ENCODE measurements around the gene AMBRA1. TPM values are rescaled to one million over a fixed set of nuclear protein-coding genes. Genes with fewer than 3 reads are reported as not detected.
"Not testable (repeated sequence)": the region's sequence is repeated elsewhere in the genome, so short reads cannot be mapped to it uniquely, and the experiment has no call there.

Gene AMBRA1
- total RNA-seq, 1 experiment from 2014 or later, result 16.1 TPM

DNA sequence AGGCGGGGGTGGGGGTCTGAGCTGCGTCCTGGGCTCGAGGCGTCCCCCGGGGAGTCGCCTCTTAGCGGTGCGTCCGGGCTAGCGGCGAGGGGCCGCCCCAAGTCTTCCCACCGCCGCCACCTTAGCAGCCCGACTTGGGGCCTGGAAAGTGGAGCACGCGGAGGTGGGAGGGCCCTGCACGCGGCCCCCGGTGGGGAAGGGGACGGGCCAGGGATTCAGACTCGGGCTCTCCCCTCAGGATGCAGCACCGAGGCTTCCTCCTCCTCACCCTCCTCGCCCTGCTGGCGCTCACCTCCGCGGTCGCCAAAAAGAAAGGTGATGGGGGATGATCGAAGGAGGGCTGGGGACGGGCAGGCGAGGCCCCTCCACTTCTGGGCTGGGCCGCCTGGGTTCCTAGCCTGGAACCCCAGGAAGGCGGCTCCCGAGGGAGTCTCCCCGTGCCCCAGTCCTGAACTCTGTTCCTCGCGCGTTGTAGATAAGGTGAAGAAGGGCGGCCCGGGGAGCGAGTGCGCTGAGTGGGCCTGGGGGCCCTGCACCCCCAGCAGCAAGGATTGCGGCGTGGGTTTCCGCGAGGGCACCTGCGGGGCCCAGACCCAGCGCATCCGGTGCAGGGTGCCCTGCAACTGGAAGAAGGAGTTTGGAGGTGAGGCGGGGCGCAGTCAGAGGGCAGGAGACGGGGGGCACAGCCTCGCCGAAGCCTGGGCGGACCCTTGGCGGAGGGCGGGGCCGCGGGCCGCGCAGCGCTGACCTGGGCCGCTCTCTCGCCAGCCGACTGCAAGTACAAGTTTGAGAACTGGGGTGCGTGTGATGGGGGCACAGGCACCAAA, 211.8 kb downstream of the AMBRA1 start:
- peak; percentile 56 for DNase-seq (ENCODE audit: low read depth)

DNA sequence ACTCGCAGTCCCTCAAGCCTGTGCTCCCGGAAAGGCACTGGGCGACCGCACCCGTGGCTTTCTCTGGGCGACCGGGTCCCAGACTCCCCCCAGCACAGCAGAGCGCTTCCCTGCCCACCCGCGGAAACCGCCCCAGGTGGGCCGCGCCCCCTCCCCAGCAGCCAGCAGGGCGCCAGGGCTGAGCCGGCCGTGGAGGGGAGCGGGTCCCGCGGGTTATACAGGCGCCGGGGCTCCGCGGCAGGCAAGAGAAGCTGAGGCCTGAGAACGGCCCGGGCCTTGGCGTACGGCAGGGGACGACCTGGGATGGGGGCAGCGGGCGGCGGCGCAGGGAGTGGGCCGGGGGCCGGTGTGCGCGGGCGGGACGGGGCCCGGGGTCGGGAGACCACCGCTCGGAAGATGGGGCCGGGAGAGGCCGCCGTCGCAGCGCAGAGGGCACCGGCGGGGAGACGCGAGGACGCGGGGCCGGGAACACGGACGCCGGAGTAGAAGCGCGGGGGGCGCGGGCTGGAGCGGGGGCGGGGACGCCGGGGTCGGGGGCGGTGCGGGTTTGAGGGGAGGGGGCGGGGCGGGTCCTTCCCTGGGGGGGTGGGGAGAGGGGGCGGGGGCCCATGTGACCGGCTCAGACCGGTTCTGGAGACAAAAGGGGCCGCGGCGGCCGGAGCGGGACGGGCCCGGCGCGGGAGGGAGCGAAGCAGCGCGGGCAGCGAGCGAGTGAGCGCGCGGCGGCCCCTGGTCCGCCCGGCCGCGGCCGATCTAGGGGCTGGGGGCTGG, 212.6 kb downstream of the AMBRA1 start, which contains the start of gene MDK:
Gene MDK, plus strand, starts transcription at position 622 of the 771 bp plus-strand sequence. CDS start 389 bp downstream, outside the sequence.
- DNase-seq (ENCODE audit: low read depth), result peak; percentile 49

DNA sequence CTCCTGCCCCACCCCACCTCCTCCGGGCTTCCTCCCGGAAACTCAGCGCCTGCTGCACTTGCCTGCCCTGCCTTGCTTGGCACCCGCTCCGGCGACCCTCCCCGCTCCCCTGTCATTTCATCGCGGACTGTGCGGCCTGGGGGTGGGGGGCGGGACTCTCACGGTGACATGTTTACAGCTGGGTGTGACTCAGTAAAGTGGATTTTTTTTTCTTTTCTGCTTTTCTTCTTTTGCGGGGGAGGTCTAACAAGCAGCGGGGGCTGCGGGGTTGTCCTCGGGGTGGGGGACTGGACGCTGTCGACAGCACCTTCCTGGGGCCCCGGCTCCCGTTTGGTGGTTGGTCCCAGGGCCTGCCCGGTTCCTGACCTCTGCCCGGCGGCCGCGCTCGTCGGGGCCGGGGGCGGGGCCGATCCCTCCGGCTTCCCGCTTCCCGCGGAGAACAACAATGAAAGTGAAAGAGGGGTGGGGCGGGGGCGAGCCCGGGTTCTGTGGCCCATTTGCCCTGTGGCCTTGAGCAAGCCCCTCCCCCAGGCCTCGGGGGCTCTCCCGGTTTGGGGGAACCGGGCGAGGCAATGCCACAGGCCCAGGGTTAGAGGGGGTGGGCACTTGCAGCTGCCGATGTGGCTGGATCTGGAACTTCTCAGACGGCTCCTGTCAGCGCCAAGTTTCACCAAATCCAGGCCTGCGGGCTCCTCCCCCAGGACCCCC, 213.3 kb downstream of the AMBRA1 start:
- peak; percentile 71 for DNase-seq (ENCODE audit: low read depth)

DNA sequence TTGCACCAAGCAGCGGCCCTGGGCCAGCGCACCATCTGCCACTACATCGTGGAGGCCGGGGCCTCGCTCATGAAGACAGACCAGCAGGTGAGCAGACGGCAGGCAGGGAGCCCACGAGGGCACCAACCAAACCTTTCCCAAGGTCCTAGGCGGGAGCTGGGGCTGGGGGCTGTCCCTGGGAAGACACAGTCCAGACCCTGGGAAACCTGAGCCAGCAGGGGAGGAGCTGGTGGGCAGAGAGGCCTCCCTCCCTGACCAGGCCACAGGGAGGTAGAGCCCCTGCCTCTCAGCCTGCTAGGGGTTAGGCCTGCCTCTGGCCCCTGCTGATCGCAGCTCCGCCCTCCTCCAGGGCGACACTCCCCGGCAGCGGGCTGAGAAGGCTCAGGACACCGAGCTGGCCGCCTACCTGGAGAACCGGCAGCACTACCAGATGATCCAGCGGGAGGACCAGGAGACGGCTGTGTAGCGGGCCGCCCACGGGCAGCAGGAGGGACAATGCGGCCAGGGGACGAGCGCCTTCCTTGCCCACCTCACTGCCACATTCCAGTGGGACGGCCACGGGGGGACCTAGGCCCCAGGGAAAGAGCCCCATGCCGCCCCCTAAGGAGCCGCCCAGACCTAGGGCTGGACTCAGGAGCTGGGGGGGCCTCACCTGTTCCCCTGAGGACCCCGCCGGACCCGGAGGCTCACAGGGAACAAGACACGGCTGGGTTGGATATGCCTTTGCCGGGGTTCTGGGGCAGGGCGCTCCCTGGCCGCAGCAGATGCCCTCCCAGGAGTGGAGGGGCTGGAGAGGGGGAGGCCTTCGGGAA, 214.1 kb downstream of the AMBRA1 start:
- DNase-seq (ENCODE audit: low read depth), result peak; percentile 33

GRCh38 chr11:46378811-46379481, 214.9 kb downstream of the AMBRA1 start:
- DNase-seq (ENCODE audit: low read depth), result no peak

DNA sequence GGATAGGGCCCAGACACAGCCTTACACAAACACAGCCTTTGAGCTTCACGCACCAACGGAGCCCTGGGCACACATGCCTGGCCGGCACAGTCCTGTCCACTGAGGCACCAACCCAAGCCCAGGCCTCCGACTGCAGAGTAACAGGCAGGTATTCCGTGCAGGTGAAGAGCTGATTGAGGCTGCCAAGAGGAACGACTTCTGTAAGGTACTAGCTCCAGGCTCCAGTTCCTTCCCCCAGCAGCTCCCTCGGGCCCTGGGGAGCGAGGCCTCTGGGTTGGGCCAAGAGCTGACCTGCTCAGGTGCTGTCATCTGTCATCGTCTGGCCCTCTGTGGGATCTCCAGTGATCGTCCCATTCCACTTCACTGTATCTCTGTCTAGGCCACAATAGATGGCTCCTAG, 215.5 kb downstream of the AMBRA1 start:
- no peak for DNase-seq (ENCODE audit: low read depth)

DNA sequence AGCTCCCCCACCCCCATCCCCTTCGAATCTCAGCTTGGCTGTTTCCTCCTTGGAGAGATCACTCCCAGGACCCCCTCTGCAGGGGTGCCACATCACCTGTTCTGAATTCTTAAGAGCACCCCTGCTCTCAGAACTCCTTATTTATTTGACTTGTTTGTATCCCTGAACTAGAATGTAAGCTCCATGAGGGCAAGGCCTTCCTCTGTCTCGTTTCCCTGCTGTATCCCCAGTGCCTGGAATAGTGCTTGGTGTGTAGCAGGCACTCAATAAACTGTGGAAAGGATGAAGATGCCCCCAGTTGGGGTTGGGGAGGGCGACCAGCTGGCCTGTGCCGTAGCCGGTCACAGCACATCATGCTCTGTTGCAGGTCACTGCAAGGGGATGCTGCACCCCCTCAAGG, 216.0 kb downstream of the AMBRA1 start:
- no peak for DNase-seq (ENCODE audit: low read depth)

DNA sequence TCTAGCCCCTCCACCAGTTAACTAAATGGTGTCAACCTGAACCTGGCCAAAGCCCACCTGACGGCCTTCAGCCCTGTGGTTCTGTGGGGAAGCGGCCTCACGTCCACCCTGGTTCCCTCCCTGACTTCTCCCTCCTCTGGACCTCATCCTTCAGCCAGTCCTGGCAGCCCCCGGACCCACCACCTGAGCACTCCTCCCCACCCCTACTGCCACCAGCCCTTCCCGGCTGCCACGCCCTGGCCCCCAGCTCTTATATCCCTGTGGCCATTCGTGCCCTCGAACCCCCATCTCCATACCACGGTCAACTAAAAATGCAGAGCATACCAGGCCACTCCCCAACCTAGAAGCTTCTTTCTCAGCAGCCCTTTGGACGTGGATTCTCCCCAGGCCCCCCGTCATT, 216.5 kb downstream of the AMBRA1 start:
- no peak for DNase-seq (ENCODE audit: low read depth)

DNA sequence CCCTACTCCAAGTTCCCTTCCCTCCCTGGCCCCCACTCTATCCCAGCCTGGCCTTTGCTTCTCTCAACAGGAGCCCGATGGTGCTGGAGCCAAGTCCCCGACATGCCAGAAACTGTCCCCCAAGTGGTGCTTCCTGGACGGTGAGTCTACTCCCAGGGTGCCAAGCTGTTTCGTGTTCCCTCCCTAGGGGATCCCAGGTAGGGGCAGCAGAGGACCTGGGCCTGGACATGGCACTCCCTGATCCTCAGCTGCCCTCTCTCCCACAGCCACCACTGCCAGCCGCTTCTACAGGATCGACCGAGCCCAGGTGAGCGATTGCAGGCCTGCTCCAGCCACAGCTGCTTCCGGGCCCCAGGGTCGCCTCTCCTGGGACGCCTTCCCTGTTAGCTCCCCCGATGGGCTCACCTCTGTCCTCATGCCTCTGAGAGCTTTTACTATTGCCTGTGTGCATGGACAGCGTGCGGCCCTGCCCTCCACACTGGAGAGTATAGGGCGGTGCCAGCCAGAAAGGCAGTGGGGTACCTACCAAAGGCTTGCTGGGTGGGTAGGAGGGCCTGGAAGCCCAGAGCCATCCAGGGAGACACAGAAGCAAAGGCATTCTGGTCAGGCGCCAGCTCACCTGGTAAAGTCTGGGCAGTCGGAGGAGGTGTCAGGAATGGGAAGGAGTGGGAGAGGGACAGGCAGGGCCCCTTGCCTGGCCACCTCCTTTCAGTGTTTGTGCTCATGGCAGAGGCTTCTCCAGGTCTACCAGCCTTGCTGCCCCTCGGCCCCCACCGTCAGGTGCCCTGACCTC, 217.4 kb downstream of the AMBRA1 start:
- DNase-seq (ENCODE audit: low read depth), result no peak

GRCh38 chr11:46375392-46376101, 218.3 kb downstream of the AMBRA1 start:
- DNase-seq (ENCODE audit: low read depth), result no peak

DNA sequence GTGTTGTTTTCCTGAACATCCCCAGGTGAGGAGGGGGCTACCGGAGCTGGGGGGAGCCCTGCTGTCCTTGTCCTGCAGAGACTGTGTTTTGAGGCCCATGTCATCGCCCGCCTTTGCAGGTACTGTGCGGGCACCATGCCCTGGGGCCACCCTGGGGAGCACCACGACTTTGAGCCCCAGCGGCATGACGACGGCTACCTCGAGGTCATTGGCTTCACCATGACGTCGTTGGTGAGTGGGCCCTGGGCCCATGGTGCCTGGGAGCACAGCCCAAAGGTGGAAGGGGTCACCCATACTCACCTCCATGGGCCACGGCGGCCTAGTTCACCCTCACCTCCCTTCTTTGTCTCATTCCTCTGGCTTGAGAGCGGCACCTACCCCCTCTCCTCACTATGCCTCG, 219.0 kb downstream of the AMBRA1 start:
- no peak for DNase-seq (ENCODE audit: low read depth)

DNA sequence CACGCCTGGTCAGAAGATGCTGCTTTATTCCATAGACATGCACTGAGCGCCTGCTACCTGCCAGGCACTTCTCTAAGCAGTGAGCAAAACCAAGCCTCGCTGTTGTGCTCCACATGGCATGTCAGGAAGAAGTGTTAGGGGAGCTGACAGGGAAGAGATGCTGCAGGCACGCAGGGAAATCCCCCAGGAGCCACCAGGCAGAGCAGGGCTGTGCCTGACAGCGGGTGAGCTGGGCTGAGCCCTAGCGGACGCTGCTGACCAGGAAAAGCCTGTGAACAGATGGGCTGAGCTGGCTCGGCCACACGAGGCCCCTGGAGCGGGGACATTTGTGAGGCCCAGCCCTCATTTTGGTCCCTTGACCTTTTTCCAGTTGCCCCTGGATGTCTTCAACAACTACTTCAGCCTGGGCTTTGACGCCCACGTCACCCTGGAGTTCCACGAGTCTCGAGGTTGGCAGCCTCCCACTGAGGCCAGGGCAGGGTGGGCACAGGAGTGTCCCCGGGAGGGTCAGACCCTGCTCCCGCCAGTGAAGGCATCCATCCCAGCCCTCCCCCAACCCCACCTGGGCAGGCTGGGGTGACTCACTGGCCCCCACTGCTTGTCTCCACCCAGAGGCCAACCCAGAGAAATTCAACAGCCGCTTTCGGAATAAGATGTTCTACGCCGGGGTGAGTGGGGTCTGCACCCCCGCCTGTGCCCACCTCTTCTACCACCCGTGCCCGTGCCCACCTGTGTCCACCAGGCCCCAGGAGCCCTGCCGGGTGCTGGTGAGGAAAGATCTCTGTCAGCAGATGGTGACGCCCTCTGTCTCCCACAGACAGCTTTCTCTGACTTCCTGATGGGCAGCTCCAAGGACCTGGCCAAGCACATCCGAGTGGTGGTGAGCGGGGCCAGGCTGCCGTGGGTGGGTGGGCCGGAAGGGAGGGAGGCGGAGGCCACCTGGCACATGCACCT, 219.8 kb downstream of the AMBRA1 start:
- DNase-seq (ENCODE audit: low read depth), result no peak

- not testable (repeated sequence) for DNase-seq (ENCODE audit: low read depth)
These were observed 221.3 kb downstream of the AMBRA1 start for GRCh38 chr11:46372501-46372900.

DNA sequence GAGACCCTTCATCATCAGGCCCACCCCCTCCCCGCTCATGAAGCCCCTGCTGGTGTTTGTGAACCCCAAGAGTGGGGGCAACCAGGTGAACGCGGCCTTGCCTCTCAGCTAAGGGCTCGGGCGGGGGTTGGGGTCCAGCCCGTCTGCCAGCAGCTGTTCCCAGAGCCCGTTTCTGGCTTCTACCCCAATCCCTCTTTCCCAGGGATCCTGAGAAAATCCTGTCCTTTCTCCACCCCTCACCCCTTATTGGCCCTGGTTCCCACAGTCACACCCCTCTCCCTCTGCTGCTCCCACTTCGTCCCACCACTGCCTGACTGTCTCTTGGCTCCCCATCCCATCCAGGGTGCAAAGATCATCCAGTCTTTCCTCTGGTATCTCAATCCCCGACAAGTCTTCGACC, 221.7 kb downstream of the AMBRA1 start:
- no peak for DNase-seq (ENCODE audit: low read depth)

- not testable (repeated sequence) for DNase-seq (ENCODE audit: low read depth)
These were observed 222.6 kb downstream of the AMBRA1 start for GRCh38 chr11:46371262-46371661.

DNA sequence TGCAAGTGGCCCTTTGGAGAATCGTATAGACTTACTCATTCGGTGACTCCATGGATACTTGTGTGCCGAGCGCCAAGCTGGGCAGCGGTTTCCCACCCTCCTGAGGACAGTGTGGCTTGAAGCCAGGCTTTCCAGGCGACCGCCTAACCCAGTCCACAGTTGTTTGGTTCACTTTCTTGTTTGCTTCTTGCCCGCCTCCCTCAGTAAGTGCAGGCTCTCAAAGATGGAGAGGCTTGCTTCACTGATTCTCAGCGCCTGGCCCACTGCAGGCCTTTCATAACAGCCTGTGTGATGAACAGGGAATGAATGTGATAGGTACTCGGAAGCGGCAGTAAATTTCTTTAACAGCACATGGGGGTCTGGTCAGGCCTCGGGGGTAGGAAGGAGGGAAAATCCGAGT, 223.6 kb downstream of the AMBRA1 start:
- DNase-seq (ENCODE audit: low read depth), result no peak

GRCh38 chr11:46369458-46370152, 224.2 kb downstream of the AMBRA1 start:
- peak; percentile 77 for DNase-seq (ENCODE audit: low read depth)

DNA sequence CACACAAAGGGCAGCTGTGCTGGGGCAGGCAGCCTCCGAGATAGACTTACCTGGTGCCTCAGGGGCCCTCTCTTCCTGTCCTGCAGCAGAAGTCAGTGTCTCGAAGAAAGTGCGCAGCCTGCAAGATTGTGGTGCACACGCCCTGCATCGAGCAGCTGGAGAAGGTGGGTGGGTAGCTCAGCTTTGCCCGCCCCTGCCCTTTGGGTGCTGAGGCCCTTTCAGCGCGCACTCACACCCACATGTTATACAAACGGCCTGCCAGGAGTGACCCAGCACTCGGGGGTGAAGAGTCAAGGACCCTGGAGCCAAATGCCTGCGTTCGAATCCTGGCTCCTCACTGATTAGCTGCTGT, 225.9 kb downstream of the AMBRA1 start:
- no peak for DNase-seq (ENCODE audit: low read depth)
